Measurements from ENCODE around the gene WEE1. TPM values are rescaled to one million over a fixed set of nuclear protein-coding genes. Genes with fewer than 3 reads are reported as not detected.

The WEE1 gene
- total RNA-seq, 1 donor from 2014 or later: 10.9 TPM

DNA sequence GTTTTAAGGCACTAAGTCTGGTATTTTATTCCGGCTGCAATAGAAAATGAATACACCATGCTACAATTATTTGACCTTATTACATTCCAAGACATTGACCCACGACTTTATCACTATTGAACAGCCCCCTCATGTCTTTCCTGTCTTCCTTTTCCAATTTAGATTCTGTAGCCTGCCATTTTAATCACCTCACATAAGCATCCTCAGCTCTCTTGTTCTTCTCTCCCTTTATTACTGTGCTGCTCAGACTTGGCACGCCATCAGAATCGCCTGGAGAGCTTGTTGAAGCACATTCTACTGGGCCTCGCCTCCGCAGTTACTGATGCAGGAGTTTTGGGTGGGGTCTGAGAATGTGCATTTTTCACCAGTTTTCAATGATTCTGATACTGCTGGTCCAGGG, 51.7 kb downstream of the WEE1 start:
- Histone ChIP-seq H3K27ac (no peak overlapping the region), H3K9me3 (no peaks in the 10 kb centered on the region), H3K36me3 (no peaks in the 10 kb centered on the region), H3K4me3 (no peak overlapping the region), H3K27me3 (no peaks in the 10 kb centered on the region), H3K4me1 (no peaks in the 10 kb centered on the region)
- ATAC-seq (peak; percentile 54), DNase-seq (no peak)
- intact Hi-C loops (cut with DNase I): no loop called here
- TF ChIP-seq, protein P1, sequence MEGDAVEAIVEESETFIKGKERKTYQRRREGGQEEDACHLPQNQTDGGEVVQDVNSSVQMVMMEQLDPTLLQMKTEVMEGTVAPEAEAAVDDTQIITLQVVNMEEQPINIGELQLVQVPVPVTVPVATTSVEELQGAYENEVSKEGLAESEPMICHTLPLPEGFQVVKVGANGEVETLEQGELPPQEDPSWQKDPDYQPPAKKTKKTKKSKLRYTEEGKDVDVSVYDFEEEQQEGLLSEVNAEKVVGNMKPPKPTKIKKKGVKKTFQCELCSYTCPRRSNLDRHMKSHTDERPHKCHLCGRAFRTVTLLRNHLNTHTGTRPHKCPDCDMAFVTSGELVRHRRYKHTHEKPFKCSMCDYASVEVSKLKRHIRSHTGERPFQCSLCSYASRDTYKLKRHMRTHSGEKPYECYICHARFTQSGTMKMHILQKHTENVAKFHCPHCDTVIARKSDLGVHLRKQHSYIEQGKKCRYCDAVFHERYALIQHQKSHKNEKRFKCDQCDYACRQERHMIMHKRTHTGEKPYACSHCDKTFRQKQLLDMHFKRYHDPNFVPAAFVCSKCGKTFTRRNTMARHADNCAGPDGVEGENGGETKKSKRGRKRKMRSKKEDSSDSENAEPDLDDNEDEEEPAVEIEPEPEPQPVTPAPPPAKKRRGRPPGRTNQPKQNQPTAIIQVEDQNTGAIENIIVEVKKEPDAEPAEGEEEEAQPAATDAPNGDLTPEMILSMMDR (IDR thresholded peaks at IDR 0.05): no peak

DNA sequence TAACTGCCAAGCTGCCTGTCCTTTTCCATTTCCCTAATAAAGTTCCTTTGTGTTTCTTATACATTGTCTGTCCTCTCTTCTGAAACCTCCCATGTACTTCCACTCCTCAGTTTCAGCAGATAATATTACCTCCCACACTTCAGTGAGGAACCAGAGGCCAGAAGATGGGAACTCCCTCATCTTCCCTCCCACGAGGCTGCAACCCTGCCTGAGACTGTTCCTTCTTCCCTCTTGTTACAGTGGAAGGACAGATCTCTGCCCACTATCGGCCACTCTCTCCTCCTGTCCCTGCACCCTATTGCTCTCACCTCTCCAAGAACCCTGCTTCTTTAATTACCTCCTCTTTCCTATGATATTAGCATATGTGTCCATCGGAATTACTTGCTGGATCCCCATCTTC, 52.3 kb downstream of the WEE1 start:
- intact Hi-C loops (cut with DNase I): no loop called here
- DNase-seq: no peak
- no peak overlapping the region for H3K4me3 ChIP-seq
- TF ChIP-seq, protein P1 (IDR thresholded peaks at IDR 0.05): no peak
- H3K36me3 ChIP-seq: no peaks in the 10 kb centered on the region
- no peaks in the 10 kb centered on the region for H3K27me3 ChIP-seq
- no peaks in the 10 kb centered on the region for H3K4me1 ChIP-seq
- ATAC-seq: peak; percentile 92
- no peak overlapping the region for H3K27ac ChIP-seq
- H3K9me3 ChIP-seq: no peaks in the 10 kb centered on the region

DNA sequence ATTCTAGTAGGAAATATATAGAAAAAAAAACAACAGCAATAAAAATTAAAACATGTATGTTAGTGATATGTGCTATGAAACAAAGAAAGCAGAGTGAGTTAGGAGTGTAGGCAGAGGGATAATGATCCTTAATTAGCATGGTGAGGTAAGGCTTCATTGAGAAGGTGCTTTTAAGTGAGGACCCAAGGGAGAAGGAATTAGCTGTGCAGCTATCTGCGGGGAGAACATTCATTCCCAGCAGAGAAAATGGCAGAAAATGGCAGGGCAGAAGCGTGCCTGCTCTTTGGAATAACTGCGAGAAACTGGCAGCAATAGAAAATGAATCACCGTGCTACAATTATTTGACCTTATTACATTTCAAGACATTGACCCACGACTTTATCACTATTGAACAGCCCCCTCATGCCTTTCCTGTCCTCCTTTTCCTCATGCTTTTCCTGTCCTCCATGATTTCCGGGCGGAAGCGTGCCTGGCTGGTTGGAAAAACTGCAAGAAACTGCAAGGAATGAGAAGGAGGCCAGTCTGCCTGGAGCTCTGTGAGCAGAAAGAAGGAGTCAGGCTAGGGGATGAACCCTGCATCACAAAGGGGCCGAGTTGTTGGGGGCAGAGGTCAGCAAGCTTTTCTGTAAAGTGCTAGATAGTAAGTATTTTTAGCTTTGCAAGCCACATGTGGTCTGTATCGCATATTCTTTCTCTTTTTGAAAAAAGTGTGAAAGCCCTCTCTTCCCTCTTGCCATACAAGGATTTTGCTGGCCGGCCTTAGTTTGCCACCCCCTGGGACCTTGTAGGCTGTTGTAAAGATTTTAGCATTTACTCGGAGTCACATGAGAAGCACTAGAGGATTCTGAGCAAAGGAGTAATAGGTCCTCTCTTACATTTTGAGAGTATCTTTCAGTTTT, 53.3 kb downstream of the WEE1 start:
- Histone ChIP-seq H3K9me3 (no peaks in the 10 kb centered on the region), H3K4me3 (no peak overlapping the region), H3K4me1 (no peaks in the 10 kb centered on the region), H3K27me3 (no peaks in the 10 kb centered on the region), H3K36me3 (no peaks in the 10 kb centered on the region), H3K27ac (no peak overlapping the region)
- ATAC-seq: no peak
- DNase-seq: no peak
- intact Hi-C loops (cut with DNase I): no loop called here
- TF ChIP-seq, protein P1 (IDR thresholded peaks at IDR 0.05): no peak

DNA sequence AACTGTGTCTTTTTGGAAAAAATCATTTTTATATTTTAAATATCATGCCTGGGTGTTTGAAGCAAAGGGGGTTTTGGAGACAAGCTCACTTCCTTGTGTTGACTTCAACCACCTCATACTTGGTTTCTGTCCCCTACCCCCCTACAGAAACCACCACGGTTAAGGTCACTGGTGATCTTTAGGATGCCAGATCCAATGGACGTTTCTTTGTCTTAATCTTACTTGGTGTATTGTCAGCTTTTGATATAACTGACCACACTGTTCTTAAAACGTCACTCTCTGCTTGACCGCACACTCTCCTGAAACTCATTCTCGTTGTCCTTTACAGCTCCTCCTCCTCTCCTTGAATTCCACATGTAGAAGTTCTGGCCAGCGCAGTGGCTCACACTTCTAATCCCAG, 55.6 kb downstream of the WEE1 start:
- Histone ChIP-seq H3K4me3 (no peak overlapping the region), H3K27ac (no peak overlapping the region), H3K9me3 (no peaks in the 10 kb centered on the region), H3K27me3 (no peaks in the 10 kb centered on the region), H3K36me3 (no peaks in the 10 kb centered on the region), H3K4me1 (no peaks in the 10 kb centered on the region)
- TF ChIP-seq, protein P1 (IDR thresholded peaks at IDR 0.05): no peak
- no peak for DNase-seq
- intact Hi-C loops (cut with DNase I): no loop called here
- no peak for ATAC-seq

DNA sequence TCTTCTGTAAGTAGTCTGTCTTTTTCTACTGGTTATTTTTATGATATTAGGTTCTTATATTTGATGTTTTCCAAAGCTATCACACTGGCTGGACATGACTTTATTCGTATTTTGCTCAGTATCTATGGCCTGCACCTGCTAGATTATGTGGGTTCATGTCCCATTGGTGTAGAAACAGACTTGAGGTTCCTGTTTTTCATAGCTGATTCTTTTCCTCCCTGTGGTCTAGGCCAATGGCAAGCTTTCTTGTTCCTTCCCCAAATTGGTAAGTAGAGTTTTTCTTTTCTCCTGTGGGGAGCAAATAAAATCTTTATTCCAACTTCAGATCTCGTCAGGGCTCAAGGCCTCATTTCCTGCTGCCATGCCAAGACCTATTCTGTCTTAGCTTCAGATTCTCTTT, 60.2 kb downstream of the WEE1 start:
- intact Hi-C loops (cut with DNase I): no loop called here
- no peak overlapping the region for H3K27ac ChIP-seq
- H3K27me3 ChIP-seq: no peaks in the 10 kb centered on the region
- ATAC-seq (peak; percentile 39), DNase-seq (no peak)
- H3K36me3 ChIP-seq: no peaks in the 10 kb centered on the region
- peaks cover 5% of the 10 kb centered on the region for H3K4me1 ChIP-seq
- no peaks in the 10 kb centered on the region for H3K9me3 ChIP-seq
- no peak overlapping the region for H3K4me3 ChIP-seq
- TF ChIP-seq, protein P1 (IDR thresholded peaks at IDR 0.05): no peak
